ENCODE data around the gene ENTREP3.

ENTREP3 gene

DNA sequence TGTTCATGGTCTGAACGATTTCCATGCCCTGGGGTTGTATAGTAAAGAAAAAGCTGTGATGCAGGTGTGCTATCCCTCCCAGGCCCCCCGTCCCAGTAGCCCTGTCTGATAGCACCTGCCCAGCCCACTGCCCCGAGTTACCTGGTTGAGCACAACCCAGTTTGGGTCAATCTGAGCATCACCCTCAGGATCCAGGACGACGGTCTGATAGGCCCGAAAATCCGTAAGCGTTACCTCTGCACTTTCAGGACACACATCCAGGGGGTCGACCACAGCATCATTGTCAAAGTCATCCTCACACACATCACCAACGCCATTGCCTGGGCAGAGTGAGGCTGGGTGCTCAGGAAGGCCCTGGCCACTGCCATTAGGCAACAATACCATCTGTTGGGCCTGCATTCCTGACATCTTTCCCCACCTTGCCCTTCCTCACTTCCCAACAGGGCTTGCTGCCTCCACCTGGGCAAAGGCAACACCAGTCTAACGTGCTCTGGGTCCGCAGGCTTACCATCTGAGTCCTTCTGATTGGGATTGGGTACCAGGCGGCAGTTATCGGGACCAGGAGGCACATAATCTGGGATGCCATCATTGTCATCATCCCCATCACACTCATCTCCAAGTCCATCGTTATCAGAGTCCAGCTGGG is 57.3 kb downstream of the ENTREP3 start:
- DNase-seq: no peak
